K562 (cell line): ENCODE results near the gene SLC34A1. TPM values are rescaled to one million over a fixed set of nuclear protein-coding genes. Genes with fewer than 3 reads are reported as not detected.

Experiments used
- KLF16 ChIP-seq: IDR thresholded peaks from 2 replicates; pipeline ENCODE4 v1.6.1; 2016; ENCODE audit warnings: antibody characterized with exemption
- KLF6 ChIP-seq: fragments of 250-450 bp; sonication (Bioruptor Pico); IDR thresholded peaks from 2 replicates; pipeline ENCODE4 v1.4.0; 2020; ENCODE audit warnings: mild to moderate bottlenecking, moderate library complexity, borderline replicate concordance
- MTF1 ChIP-seq: fragments of 250-450 bp; sonication (Bioruptor Pico); IDR thresholded peaks from 2 replicates; pipeline ENCODE4 v1.9.0; 2021; ENCODE audit warnings: moderate library complexity, mild to moderate bottlenecking, inconsistent platforms, borderline replicate concordance
- RBM14 ChIP-seq: fragments of 200-400 bp; formaldehyde crosslinking; IDR thresholded peaks from 2 replicates; pipeline ENCODE4 v1.6.1; 2018; ENCODE audit warnings: low read depth, mild to moderate bottlenecking, low read length, moderate library complexity, borderline replicate concordance; ENCODE audit not compliant: insufficient read depth
- RBM17 ChIP-seq: fragments of 200-400 bp; formaldehyde crosslinking; IDR thresholded peaks from 2 replicates; pipeline ENCODE4 v1.6.1; 2017; ENCODE audit warnings: low read depth, mild to moderate bottlenecking, low read length, borderline replicate concordance
- TARDBP ChIP-seq: fragments of 450-650 bp; IDR thresholded peaks from 2 replicates; pipeline ENCODE4 v1.6.1; 2016
- ZNF282 ChIP-seq: sonication (generic); formaldehyde crosslinking; IDR thresholded peaks from 2 replicates; pipeline ENCODE4 v1.8.1; 2023; ENCODE audit warnings: missing genetic modification reagents
- ZNF589 ChIP-seq: fragments of 200-800 bp; sonication (Bioruptor generic); IDR thresholded peaks from 2 replicates; pipeline ENCODE4 v1.6.1; 2016; ENCODE audit warnings: low read depth, missing genetic modification characterization, missing compliant biosample characterization
- polyA plus RNA-seq, 8 experiments: library from polyadenylated mRNA; depleted of rRNA in 4 of 8; stranded (reverse) in 5 of 8; unstranded in 3 of 8; fragments of >200 nt; fragmentation: Nextera tagmentation in 2 of 8; fragmentation: Illumina TruSeq in 1 of 8; extraction: Ambion mirVana in 2 of 8; extraction: Trizol in 1 of 8; gene quantifications; 2 replicates each; pipeline versions ENCODE4 v1.2.1 to v1.2.3, GENCODE V29; 2011 to 2014; ENCODE audit warnings: inconsistent platforms in 1 of 8, missing spikeins in 1 of 8
- total RNA-seq, 7 experiments: library from RNA; depleted of rRNA in 6 of 7; stranded (reverse); fragments of >200 nt in 6 of 7; fragmentation: Illumina TruSeq in 2 of 7; extraction: Trizol in 2 of 7; gene quantifications; 2 replicates each; pipeline versions ENCODE4 v1.2.1 to v1.2.3, GENCODE V29; 2011 to 2021; ENCODE audit warnings: low replicate concordance in 1 of 7
- TF ChIP-seq, protein P1 (sequence below): fragments of 250-450 bp; sonication (Bioruptor Pico); IDR thresholded peaks from 2 replicates; pipeline ENCODE4 v1.4.0; 2020
- TF ChIP-seq, protein P2 (sequence below): sonication (generic); formaldehyde crosslinking; IDR thresholded peaks from 2 replicates; pipeline ENCODE4 v1.8.0; 2022; ENCODE audit warnings: mild to moderate bottlenecking, missing genetic modification reagents
- TF ChIP-seq, protein P3 (sequence below): fragments of 450-650 bp; IDR thresholded peaks from 2 replicates; pipeline ENCODE4 v1.7.0; 2016; ENCODE audit warnings: borderline replicate concordance
- TF ChIP-seq, protein P4 (sequence below): fragments of 250-450 bp; sonication (Bioruptor Pico); IDR thresholded peaks from 2 replicates; pipeline ENCODE4 v1.4.0; 2020; ENCODE audit warnings: mild to moderate bottlenecking

Gene SLC34A1
- total and polyA plus RNA-seq, 9 of the 15 experiments (the other 6 are each of a cell fraction or from before 2014, with no cell fraction given), result not detected

DNA sequence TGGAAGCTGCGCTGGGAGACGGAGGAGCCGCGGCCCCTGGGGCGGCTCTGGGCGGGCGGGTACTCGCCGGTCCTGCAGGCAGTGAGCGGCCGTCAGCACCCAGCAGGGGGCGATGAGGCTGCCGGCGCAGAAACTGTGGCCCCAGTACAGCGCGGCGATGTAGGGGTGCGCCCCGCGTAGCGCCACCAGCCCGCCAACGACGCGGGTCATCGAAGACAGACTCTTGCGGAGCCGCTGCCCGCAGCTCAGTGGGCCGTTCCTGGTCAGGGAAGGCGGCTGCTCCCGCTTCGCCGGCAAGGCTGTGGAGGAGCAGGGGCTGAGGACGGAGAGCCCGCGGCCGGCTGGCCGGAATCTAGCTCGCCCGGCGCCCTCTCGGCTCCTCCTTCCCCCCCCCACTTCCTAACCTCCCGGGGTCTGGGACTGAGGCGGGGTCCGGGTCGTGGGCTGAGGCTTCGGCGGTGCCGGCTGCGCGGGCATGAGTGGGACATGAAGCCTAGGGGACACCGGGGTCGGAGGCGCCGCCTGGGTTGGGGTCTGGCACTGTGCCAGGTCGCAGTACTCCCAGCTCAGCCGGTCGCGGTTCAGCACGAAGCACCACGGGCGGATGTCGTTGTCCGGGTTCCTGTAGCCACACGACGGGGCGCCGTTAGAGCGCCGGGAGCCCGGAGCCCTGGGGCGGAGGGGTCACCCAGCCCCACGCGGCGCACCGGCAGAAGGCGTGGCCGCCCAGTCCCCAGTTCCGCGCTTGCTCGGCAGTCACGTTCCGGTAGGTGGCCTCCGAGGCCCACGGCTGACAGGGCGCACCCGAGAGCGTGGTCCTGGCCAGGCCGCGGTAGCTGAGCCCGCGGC, 19.8 kb downstream of the SLC34A1 start (continued):
- TF ChIP-seq, protein P1, sequence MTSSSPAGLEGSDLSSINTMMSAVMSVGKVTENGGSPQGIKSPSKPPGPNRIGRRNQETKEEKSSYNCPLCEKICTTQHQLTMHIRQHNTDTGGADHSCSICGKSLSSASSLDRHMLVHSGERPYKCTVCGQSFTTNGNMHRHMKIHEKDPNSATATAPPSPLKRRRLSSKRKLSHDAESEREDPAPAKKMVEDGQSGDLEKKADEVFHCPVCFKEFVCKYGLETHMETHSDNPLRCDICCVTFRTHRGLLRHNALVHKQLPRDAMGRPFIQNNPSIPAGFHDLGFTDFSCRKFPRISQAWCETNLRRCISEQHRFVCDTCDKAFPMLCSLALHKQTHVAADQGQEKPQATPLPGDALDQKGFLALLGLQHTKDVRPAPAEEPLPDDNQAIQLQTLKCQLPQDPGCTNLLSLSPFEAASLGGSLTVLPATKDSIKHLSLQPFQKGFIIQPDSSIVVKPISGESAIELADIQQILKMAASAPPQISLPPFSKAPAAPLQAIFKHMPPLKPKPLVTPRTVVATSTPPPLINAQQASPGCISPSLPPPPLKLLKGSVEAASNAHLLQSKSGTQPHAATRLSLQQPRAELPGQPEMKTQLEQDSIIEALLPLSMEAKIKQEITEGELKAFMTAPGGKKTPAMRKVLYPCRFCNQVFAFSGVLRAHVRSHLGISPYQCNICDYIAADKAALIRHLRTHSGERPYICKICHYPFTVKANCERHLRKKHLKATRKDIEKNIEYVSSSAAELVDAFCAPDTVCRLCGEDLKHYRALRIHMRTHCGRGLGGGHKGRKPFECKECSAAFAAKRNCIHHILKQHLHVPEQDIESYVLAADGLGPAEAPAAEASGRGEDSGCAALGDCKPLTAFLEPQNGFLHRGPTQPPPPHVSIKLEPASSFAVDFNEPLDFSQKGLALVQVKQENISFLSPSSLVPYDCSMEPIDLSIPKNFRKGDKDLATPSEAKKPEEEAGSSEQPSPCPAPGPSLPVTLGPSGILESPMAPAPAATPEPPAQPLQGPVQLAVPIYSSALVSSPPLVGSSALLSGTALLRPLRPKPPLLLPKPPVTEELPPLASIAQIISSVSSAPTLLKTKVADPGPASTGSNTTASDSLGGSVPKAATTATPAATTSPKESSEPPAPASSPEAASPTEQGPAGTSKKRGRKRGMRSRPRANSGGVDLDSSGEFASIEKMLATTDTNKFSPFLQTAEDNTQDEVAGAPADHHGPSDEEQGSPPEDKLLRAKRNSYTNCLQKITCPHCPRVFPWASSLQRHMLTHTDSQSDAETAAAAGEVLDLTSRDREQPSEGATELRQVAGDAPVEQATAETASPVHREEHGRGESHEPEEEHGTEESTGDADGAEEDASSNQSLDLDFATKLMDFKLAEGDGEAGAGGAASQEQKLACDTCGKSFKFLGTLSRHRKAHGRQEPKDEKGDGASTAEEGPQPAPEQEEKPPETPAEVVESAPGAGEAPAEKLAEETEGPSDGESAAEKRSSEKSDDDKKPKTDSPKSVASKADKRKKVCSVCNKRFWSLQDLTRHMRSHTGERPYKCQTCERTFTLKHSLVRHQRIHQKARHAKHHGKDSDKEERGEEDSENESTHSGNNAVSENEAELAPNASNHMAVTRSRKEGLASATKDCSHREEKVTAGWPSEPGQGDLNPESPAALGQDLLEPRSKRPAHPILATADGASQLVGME (CRISPR knock-in tag), result peak; percentile 43
- TF ChIP-seq, protein P2, sequence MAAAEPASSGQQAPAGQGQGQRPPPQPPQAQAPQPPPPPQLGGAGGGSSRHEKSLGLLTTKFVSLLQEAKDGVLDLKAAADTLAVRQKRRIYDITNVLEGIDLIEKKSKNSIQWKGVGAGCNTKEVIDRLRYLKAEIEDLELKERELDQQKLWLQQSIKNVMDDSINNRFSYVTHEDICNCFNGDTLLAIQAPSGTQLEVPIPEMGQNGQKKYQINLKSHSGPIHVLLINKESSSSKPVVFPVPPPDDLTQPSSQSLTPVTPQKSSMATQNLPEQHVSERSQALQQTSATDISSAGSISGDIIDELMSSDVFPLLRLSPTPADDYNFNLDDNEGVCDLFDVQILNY (CRISPR knock-in tag), result peak; percentile 90
- TF ChIP-seq, protein P3, sequence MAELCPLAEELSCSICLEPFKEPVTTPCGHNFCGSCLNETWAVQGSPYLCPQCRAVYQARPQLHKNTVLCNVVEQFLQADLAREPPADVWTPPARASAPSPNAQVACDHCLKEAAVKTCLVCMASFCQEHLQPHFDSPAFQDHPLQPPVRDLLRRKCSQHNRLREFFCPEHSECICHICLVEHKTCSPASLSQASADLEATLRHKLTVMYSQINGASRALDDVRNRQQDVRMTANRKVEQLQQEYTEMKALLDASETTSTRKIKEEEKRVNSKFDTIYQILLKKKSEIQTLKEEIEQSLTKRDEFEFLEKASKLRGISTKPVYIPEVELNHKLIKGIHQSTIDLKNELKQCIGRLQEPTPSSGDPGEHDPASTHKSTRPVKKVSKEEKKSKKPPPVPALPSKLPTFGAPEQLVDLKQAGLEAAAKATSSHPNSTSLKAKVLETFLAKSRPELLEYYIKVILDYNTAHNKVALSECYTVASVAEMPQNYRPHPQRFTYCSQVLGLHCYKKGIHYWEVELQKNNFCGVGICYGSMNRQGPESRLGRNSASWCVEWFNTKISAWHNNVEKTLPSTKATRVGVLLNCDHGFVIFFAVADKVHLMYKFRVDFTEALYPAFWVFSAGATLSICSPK, result no peak
- TF ChIP-seq ZNF589 (CRISPR knock-in tag), result no peak
- TF ChIP-seq TARDBP, result peak; percentile 79; the same call in 1 of the 2 replicates
- no peak for TF ChIP-seq KLF6 (CRISPR knock-in tag)
- no peak for TF ChIP-seq RBM17
- TF ChIP-seq RBM14, result no peak
- TF ChIP-seq, protein P4, sequence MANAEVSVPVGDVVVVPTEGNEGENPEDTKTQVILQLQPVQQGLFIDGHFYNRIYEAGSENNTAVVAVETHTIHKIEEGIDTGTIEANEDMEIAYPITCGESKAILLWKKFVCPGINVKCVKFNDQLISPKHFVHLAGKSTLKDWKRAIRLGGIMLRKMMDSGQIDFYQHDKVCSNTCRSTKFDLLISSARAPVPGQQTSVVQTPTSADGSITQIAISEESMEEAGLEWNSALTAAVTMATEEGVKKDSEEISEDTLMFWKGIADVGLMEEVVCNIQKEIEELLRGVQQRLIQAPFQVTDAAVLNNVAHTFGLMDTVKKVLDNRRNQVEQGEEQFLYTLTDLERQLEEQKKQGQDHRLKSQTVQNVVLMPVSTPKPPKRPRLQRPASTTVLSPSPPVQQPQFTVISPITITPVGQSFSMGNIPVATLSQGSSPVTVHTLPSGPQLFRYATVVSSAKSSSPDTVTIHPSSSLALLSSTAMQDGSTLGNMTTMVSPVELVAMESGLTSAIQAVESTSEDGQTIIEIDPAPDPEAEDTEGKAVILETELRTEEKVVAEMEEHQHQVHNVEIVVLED (CRISPR knock-in tag), result peak; percentile 53; the same call in 1 of the 2 replicates
- no peak for TF ChIP-seq MTF1 (CRISPR knock-in tag)
- peak; percentile 87; the same call in 1 of the 2 replicates for TF ChIP-seq ZNF282 (CRISPR knock-in tag)
- no peak for TF ChIP-seq KLF16
